Motor neuron (in vitro differentiated cells): Measurements from ENCODE around the gene OXSR1. TPM values are rescaled to one million over a fixed set of nuclear protein-coding genes. Genes with fewer than 3 reads are reported as not detected.

Experiments used
- ATAC-seq, 8 experiments: fragments of 200-7000 bp; cut with Tn5 transposase; replicated peaks in 6 of 8; 2 replicates each; pipeline ENCODE4 v1.8.0; 2021; ENCODE audit warnings: mild to moderate bottlenecking in 8 of 8, moderate library complexity in 8 of 8
- H3K27ac ChIP-seq, 2 donors: fragments of 250-450 bp; sonication (Bioruptor Pico); 2 replicates each; pipeline ENCODE4 v1.9.0; 2021; ENCODE audit warnings: antibody characterized with exemption in 2 of 2, mild to moderate bottlenecking in 2 of 2, moderate library complexity in 1 of 2
- H3K4me1 ChIP-seq, 2 donors: fragments of 250-450 bp; sonication (Bioruptor Pico); replicated peaks in 1 of 2; 2 replicates each; pipeline ENCODE4 v1.6.1; 2021; ENCODE audit warnings: antibody characterized with exemption in 2 of 2, mild to moderate bottlenecking in 2 of 2, moderate library complexity in 1 of 2
- H3K4me3 ChIP-seq, 5 donors: fragments of 250-450 bp; sonication (Bioruptor Pico); 2 replicates each; pipeline ENCODE4 v1.9.0; 2021; ENCODE audit warnings: antibody characterized with exemption in 5 of 5, mild to moderate bottlenecking in 5 of 5, moderate library complexity in 4 of 5
- WGBS, 10 experiments: fragments of 450-650 bp; shearing (Covaris generic); methylation state at CpG; one replicate each; pipeline ENCODE4 v1.0.0; 2022; 5-methylcytosine and 5-hydroxymethylcytosine counted together
- in situ Hi-C, 9 experiments: fragments of 400-800 bp; cut with MboI; loops; one replicate each; pipeline ENCODE4 v1.15.0; 2021; ENCODE audit warnings: low sequenced_read_pairs in 9 of 9, low pct_unique_long_range_greater_than_20kb in 2 of 9; ENCODE audit not compliant: unreplicated experiment in 9 of 9
- total RNA-seq, 8 experiments: library from RNA; unstranded; fragments of 300-600 nt; gene quantifications; 2 replicates each; pipeline versions ENCODE4 v1.2.3 to v1.2.4, GENCODE V29; 2022

OXSR1 gene
- total RNA-seq, 8 experiments from 2014 or later, result 23.8 to 51.8 (median 30.9) TPM

DNA sequence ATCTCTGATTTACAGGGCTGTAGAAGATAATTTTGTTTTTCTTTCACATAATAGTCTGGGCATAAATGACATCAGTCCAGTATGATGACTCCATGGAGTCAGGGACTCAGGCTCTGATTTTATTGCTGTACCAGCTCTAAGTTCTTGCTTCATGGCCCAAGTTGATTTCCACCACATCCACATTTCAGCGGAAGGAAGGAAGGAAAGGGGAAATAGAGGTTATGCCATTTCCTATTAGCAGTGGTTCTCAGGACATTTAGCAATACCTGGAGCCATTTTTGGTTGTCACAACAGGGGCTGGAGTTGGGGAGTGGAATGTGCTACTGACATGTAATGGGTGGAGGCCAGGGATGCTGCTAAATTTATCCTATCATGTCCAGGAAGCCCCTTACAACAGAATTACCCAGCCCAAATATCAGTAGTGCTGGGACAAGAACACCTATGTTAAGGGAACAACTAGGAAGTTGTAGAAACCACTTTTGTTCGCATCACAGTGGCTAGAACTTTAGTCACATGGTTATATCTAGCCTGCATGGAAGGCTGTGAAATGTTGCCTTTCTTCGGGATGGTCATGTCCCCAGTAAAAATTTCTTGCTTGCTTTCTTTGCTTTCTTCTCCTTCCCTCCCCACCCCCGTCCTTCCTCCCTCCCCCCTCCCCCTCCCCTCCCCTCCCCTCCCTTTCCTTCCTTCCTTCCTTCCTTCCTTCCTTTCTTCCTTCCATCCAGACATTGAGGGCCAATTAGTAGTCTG lies 42.1 kb downstream of the OXSR1 start:
- in situ Hi-C loops, result no loop called here
- Histone ChIP-seq H3K27ac (no peak overlapping the region), H3K4me3 (no peak overlapping the region), H3K4me1 (no peaks in the 10 kb centered on the region)
- no peak for ATAC-seq
- 83 to 100% (median 94%) methylated on average over 1 to 2 of the region's 4 CpGs; no CpG with 5 or more reads in 4 of the 10 experiments for WGBS, 10 experiments

DNA sequence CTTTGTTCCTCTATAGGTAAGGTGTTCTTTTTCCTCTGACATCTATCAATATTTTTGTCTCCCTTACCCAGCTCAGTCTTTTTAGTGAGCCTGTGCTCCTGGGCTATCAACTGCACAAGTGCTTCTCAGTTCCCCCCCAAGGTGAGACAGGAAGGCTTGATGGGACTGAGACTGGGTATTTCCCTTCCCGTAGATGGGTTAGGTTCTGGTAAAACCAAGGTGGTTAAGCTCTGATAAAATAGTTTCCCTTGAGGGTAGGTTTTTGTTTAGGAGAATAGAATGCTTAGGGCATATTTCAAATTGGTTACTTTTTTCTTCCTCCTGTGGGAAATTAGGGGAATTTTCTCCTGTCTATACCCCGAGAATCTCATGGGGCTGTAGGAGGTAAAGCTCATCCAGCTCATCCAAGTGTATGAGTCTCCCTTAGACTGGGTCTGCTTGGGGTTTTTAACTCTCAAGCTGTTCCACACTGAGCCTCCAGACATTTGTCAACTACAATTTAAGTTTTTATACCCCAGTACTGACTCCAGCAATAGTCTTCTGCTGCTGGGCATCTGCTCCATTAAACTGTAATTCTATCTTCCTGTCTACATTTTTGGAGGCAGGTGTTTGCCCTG lies 44.9 kb downstream of the OXSR1 start:
- Histone ChIP-seq H3K4me1 (no peaks in the 10 kb centered on the region), H3K27ac (no peak overlapping the region), H3K4me3 (no peak overlapping the region)
- no peak for ATAC-seq
- in situ Hi-C loops, result no loop called here
- 80 to 100% (median 98%) methylated on average over 1 to 2 of the region's 2 CpGs; no CpG with 5 or more reads in 2 of the 10 experiments for WGBS, 10 experiments

- in situ Hi-C loops, result no loop called here
- no peak overlapping the region for H3K27ac ChIP-seq
- no peak for ATAC-seq
- WGBS, 10 experiments, result 50 to 100% (median 88%) methylated on average over 1 of the region's 1 CpG; no CpG with 5 or more reads in 2 of the 10 experiments
- H3K4me3 ChIP-seq, result no peak overlapping the region
- no peaks in the 10 kb centered on the region for H3K4me1 ChIP-seq
These were observed 46.8 kb downstream of the OXSR1 start for GRCh38 chr3:38212141-38212540.

DNA sequence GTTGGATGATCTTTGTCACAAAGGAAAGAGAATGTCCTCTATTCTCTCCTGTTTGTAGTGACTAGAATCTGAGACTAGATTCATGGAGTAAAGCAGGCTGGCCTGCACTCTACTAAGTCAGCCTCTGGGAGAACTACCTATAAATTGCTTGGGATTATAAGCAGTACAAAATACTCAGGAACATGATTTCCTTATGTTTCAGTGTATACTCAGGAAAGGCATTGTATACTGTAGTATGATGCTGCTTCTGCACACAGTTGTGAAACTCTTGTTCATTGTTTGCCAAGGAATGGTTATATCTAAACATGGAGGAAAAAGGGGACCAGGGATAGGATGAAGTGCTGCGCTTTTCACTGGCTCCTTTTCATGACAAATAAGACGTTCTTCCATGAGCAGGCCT lies 49.2 kb downstream of the OXSR1 start:
- in situ Hi-C loops, result no loop called here
- 73 to 100% (median 88%) methylated on average over 1 to 2 of the region's 2 CpGs; no CpG with 5 or more reads in 3 of the 10 experiments for WGBS, 10 experiments
- no peak overlapping the region for H3K27ac ChIP-seq
- H3K4me3 ChIP-seq, result no peak overlapping the region
- H3K4me1 ChIP-seq, result no peaks in the 10 kb centered on the region
- no peak for ATAC-seq

- WGBS, 10 experiments, result 93 to 100% (median 100%) methylated on average over 1 to 3 of the region's 3 CpGs; no CpG with 5 or more reads in 1 of the 10 experiments
- in situ Hi-C loops, result no loop called here
- H3K4me1 ChIP-seq, result no peaks in the 10 kb centered on the region
These were observed 54.4 kb downstream of the OXSR1 start for GRCh38 chr3:38219609-38220197.

DNA sequence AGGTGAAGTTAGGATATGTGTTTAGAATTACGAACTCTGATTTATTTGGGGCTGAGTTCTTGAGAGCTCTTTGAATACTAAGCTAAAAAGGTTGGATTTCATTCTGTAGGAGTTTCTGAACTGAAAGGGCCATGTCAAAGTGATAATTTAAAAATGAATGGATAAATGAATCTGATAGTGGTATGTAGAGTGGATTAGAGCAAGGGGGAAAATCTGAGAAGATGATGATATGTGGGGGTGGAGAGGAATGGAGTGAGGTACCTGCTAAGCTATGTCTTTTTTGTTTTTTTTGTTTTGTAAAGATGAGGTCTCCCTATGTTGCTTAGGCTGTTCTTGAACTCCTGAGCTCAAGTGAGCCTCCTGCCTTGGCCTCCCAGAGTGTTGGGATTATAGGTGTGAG lies 55.7 kb downstream of the OXSR1 start:
- no peak overlapping the region for H3K4me3 ChIP-seq
- ATAC-seq, result no peak
- WGBS, 10 experiments, result 78 to 100% (median 100%) methylated on average over 1 of the region's 1 CpG; no CpG with 5 or more reads in 7 of the 10 experiments
- in situ Hi-C loops, result no loop called here
- H3K4me1 ChIP-seq, result no peaks in the 10 kb centered on the region
- H3K27ac ChIP-seq, result no peak overlapping the region

More at GRCh38 chr3:38219609-38220197, 54.4 kb downstream of the OXSR1 start:
- ATAC-seq, result no peak
- Histone ChIP-seq H3K27ac (no peak overlapping the region), H3K4me3 (no peak overlapping the region)

GRCh38 chr3:38222032-38222634 lies 56.8 kb downstream of the OXSR1 start:
- Histone ChIP-seq H3K4me3 (no peak overlapping the region), H3K4me1 (no peaks in the 10 kb centered on the region), H3K27ac (no peak overlapping the region)
- in situ Hi-C loops, result no loop called here
- ATAC-seq, result no peak
- 76 to 100% (median 96%) methylated on average over 1 to 7 of the region's 7 CpGs for WGBS, 10 experiments

DNA sequence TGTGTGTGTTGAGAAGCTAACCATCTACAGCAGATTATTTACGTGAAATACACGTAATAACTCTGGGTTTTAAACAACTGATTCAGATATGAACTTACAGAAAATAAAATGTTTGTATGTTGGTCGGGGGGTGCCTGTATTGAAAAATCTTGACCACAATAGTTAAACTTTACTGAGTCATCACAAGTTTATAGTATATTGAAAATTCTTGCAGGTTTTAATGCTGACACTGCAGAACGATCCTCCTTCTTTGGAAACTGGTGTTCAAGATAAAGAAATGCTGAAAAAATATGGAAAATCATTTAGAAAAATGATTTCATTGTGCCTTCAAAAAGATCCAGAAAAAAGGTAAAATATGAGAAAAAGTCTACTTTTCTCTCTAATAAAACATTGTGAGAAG lies 59.0 kb downstream of the OXSR1 start:
- no peak overlapping the region for H3K4me3 ChIP-seq
- H3K4me1 ChIP-seq, result no peaks in the 10 kb centered on the region
- no peak for ATAC-seq
- H3K27ac ChIP-seq, result no peak overlapping the region
- in situ Hi-C loops, result no loop called here
- 82 to 100% (median 95%) methylated on average over 2 to 4 of the region's 4 CpGs for WGBS, 10 experiments

- no peak for ATAC-seq
- H3K27ac ChIP-seq, result no peak overlapping the region
These were observed 60.9 kb downstream of the OXSR1 start for GRCh38 chr3:38226273-38226672.

DNA sequence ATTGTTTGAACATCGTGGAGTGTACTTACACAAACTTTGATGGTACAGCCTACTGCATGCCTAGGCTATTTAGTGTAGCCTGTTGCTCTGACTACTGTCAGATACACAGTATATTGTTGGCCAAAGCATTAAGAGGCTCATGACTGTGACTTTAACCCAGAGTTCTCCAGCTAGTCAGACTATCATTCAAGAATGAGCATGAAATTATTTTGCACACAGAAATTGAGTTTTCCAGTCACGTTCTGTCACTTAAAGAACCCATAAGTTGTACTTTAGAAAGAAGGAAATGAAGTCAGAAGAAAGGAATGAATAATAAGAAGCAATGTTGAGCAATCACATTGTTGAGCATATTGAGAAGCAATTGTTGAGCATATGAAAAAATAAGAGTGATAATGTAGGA lies 62.7 kb downstream of the OXSR1 start:
- in situ Hi-C loops, result no loop called here
- peak in 3 of 8 experiments; percentile 38 to 63 (median 49) for ATAC-seq
- Histone ChIP-seq H3K27ac (no peak overlapping the region), H3K4me3 (no peak overlapping the region), H3K4me1 (no peaks in the 10 kb centered on the region)
- 0 to 94% (median 83%) methylated on average over 1 to 2 of the region's 2 CpGs; no CpG with 5 or more reads in 1 of the 10 experiments for WGBS, 10 experiments

More at GRCh38 chr3:38226273-38226672, 60.9 kb downstream of the OXSR1 start:
- no peaks in the 10 kb centered on the region for H3K4me1 ChIP-seq
- H3K4me3 ChIP-seq, result no peak overlapping the region
- WGBS, 10 experiments, result 80 to 100% (median 100%) methylated on average over 1 to 2 of the region's 2 CpGs; no CpG with 5 or more reads in 2 of the 10 experiments
- in situ Hi-C loops, result no loop called here

DNA sequence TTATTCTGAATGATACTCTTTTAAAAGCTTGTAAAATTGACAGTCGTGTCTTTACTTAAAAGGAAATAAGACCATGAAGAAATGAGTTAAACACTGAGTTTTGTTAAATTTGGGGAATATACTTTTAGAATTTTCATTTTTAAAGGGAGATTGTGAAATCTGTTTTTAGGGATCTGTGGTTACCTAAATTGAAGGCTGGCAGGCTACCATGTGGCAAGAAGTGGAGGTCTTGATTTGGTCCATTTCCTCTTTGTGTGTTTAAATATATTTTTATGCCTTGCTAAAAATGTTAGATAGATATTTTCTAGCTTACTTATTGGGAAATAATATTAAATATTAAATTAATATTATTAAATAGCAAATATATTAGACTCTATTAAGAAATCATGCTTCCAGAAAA lies 63.7 kb downstream of the OXSR1 start:
- H3K27ac ChIP-seq, result no peak overlapping the region
- no peaks in the 10 kb centered on the region for H3K4me1 ChIP-seq
- WGBS, 10 experiments, result 57 to 100% (median 100%) methylated on average over 1 of the region's 1 CpG; no CpG with 5 or more reads in 1 of the 10 experiments
- no peak overlapping the region for H3K4me3 ChIP-seq
- in situ Hi-C loops, result no loop called here
- no peak for ATAC-seq

- ATAC-seq, result no peak
- H3K27ac ChIP-seq, result no peak overlapping the region
- in situ Hi-C loops, result no loop called here
- H3K4me3 ChIP-seq, result no peak overlapping the region
- H3K4me1 ChIP-seq, result no peaks in the 10 kb centered on the region
- 56 to 100% (median 96%) methylated on average over 1 to 2 of the region's 2 CpGs; no CpG with 5 or more reads in 3 of the 10 experiments for WGBS, 10 experiments
These were observed 67.4 kb downstream of the OXSR1 start for GRCh38 chr3:38232701-38233100.

DNA sequence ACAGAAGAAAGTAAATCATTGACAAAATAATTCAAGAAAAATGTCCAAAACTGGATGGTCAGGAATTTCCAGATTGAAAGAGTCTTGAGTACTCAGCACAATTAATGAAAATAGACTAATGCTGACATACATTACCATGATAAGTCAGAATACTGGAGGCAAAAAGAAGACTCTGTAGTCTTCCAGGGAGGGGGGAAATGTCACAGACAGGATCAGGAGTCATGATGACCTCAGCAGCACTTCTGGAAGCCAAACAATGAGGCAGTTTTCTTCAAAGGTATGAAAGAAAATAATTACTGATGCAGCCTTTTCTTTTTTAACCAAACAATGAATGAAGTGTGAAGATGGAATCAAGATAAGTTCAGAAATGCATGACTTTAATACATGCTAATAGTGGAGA lies 70.1 kb downstream of the OXSR1 start:
- Histone ChIP-seq H3K27ac (no peak overlapping the region), H3K4me1 (no peaks in the 10 kb centered on the region), H3K4me3 (no peak overlapping the region)
- no peak for ATAC-seq
- in situ Hi-C loops, result no loop called here
